Mononuclear cell (primary cell): Measurements from ENCODE around the gene PHACTR1. TPM values are rescaled to one million over a fixed set of nuclear protein-coding genes. Genes with fewer than 3 reads are reported as not detected.
"Not testable (repeated sequence)": the region's sequence is repeated elsewhere in the genome, so short reads cannot be mapped to it uniquely, and the experiment has no call there.

Experiments used
- H3K27me3 ChIP-seq: 2 replicates; pipeline ENCODE4 v1.6.0; 2011; ENCODE audit warnings: low read length, control low read depth; ENCODE audit not compliant: insufficient read depth
- H3K4me1 ChIP-seq: 2 replicates; pipeline ENCODE4 v1.5.1; 2011; ENCODE audit warnings: mild to moderate bottlenecking, low read length, control low read depth; ENCODE audit not compliant: insufficient read depth
- H3K4me3 ChIP-seq: 2 replicates; pipeline ENCODE4 v1.5.1; 2011; ENCODE audit warnings: mild to moderate bottlenecking, low read length, moderate library complexity
- H3K9me3 ChIP-seq: 2 replicates; pipeline ENCODE4 v1.5.1; 2011; ENCODE audit warnings: low read depth, mild to moderate bottlenecking, control low read depth, low read length
- total RNA-seq: library from RNA; depleted of rRNA; stranded (reverse); fragments of >200 nt; gene quantifications from one replicate; pipeline ENCODE4 v1.2.3, GENCODE V29; 2012

The PHACTR1 gene
- total RNA-seq, 1 donor = 81.6 TPM

- H3K9me3 ChIP-seq = no peaks in the 10 kb centered on the region
- peaks cover 3% of the 10 kb centered on the region for H3K4me1 ChIP-seq
- no peak overlapping the region for H3K4me3 ChIP-seq
- no peaks in the 10 kb centered on the region for H3K27me3 ChIP-seq
Observed at GRCh38 chr6:13142611-13143010, 426.0 kb downstream of the PHACTR1 start.

GRCh38 chr6:13146442-13146841 lies 429.9 kb downstream of the PHACTR1 start:
- Histone ChIP-seq H3K27me3 (no peaks in the 10 kb centered on the region), H3K4me1 (no peaks in the 10 kb centered on the region), H3K9me3 (no peaks in the 10 kb centered on the region), H3K4me3 (no peak overlapping the region)

- H3K27me3 ChIP-seq = no peaks in the 10 kb centered on the region
- H3K4me1 ChIP-seq = no peaks in the 10 kb centered on the region
- H3K4me3 ChIP-seq = no peak overlapping the region
- H3K9me3 ChIP-seq = no peaks in the 10 kb centered on the region
Observed at GRCh38 chr6:13147376-13147775, 430.8 kb downstream of the PHACTR1 start.

- no peak overlapping the region for H3K4me3 ChIP-seq
- no peaks in the 10 kb centered on the region for H3K27me3 ChIP-seq
- H3K9me3 ChIP-seq = no peaks in the 10 kb centered on the region
- no peaks in the 10 kb centered on the region for H3K4me1 ChIP-seq
Observed at GRCh38 chr6:13147782-13148181, 431.2 kb downstream of the PHACTR1 start.

- no peak overlapping the region for H3K4me3 ChIP-seq
- H3K9me3 ChIP-seq = no peaks in the 10 kb centered on the region
- H3K27me3 ChIP-seq = no peaks in the 10 kb centered on the region
- no peaks in the 10 kb centered on the region for H3K4me1 ChIP-seq
Observed at GRCh38 chr6:13152764-13153163, 436.2 kb downstream of the PHACTR1 start.

GRCh38 chr6:13156381-13156780 lies 439.8 kb downstream of the PHACTR1 start:
- Histone ChIP-seq H3K27me3 (no peaks in the 10 kb centered on the region), H3K4me3 (no peak overlapping the region), H3K9me3 (no peaks in the 10 kb centered on the region), H3K4me1 (peaks cover 10% of the 10 kb centered on the region)

- no peak overlapping the region for H3K4me3 ChIP-seq
- peaks cover 10% of the 10 kb centered on the region for H3K4me1 ChIP-seq
- no peaks in the 10 kb centered on the region for H3K27me3 ChIP-seq
- H3K9me3 ChIP-seq = no peaks in the 10 kb centered on the region
Observed at GRCh38 chr6:13157293-13157692, 440.7 kb downstream of the PHACTR1 start.

- Histone ChIP-seq H3K4me1 (peaks cover 14% of the 10 kb centered on the region), H3K9me3 (no peaks in the 10 kb centered on the region), H3K4me3 (no peak overlapping the region), H3K27me3 (no peaks in the 10 kb centered on the region)
Observed at GRCh38 chr6:13159300-13159699, 442.7 kb downstream of the PHACTR1 start.

- not testable (repeated sequence) for H3K4me3 ChIP-seq, H3K27me3 ChIP-seq, H3K9me3 ChIP-seq
- H3K4me1 ChIP-seq = peaks cover 14% of the 10 kb centered on the region
Observed at GRCh38 chr6:13159822-13160221, 443.3 kb downstream of the PHACTR1 start.

- no peak overlapping the region for H3K4me3 ChIP-seq
- H3K27me3 ChIP-seq = no peaks in the 10 kb centered on the region
- no peaks in the 10 kb centered on the region for H3K9me3 ChIP-seq
- peaks cover 14% of the 10 kb centered on the region for H3K4me1 ChIP-seq
Observed at GRCh38 chr6:13163161-13163944, 446.8 kb downstream of the PHACTR1 start.

- Histone ChIP-seq H3K4me3 (no peak overlapping the region), H3K4me1 (peaks cover 9% of the 10 kb centered on the region), H3K27me3 (peaks cover 3% of the 10 kb centered on the region), H3K9me3 (no peaks in the 10 kb centered on the region)
Observed at GRCh38 chr6:13164291-13164690, 447.7 kb downstream of the PHACTR1 start.

- Histone ChIP-seq H3K27me3 (peaks cover 3% of the 10 kb centered on the region), H3K4me1 (peaks cover 4% of the 10 kb centered on the region), H3K4me3 (no peak overlapping the region), H3K9me3 (no peaks in the 10 kb centered on the region)
Observed at GRCh38 chr6:13165502-13166172, 449.1 kb downstream of the PHACTR1 start.

- Histone ChIP-seq H3K4me3 (no peak overlapping the region), H3K9me3 (no peaks in the 10 kb centered on the region), H3K27me3 (peaks cover 3% of the 10 kb centered on the region), H3K4me1 (peaks cover 7% of the 10 kb centered on the region)
Observed at GRCh38 chr6:13166269-13166668, 449.7 kb downstream of the PHACTR1 start.

GRCh38 chr6:13166916-13167315 lies 450.3 kb downstream of the PHACTR1 start:
- Histone ChIP-seq H3K4me1 (peaks cover 11% of the 10 kb centered on the region), H3K9me3 (no peaks in the 10 kb centered on the region), H3K4me3 (no peak overlapping the region), H3K27me3 (peaks cover 3% of the 10 kb centered on the region)

- H3K27me3 ChIP-seq = peaks cover 3% of the 10 kb centered on the region
- H3K4me1 ChIP-seq = peaks cover 6% of the 10 kb centered on the region
- H3K9me3 ChIP-seq = no peaks in the 10 kb centered on the region
- H3K4me3 ChIP-seq = no peak overlapping the region
Observed at GRCh38 chr6:13172291-13172690, 455.7 kb downstream of the PHACTR1 start.

GRCh38 chr6:13175087-13175486 lies 458.5 kb downstream of the PHACTR1 start:
- Histone ChIP-seq H3K4me3 (no peak overlapping the region), H3K4me1 (peaks cover 21% of the 10 kb centered on the region), H3K27me3 (no peaks in the 10 kb centered on the region), H3K9me3 (no peaks in the 10 kb centered on the region)
